Sigmoid colon (tissue), 4 donors: ENCODE data around the gene LRFN4.
"Not testable (repeated sequence)": the region's sequence is repeated elsewhere in the genome, so short reads cannot be mapped to it uniquely, and the experiment has no call there.

ENCODE experiments used
- CTCF ChIP-seq, 4 experiments: fragments of 450-650 bp in 3 of 4; fragments of 200-600 bp in 1 of 4; IDR thresholded peaks; one replicate each; pipeline ENCODE4 v1.5.1; 2016 to 2019; ENCODE audit warnings: antibody characterized with exemption in 4 of 4, mild to moderate bottlenecking in 3 of 4, moderate library complexity in 2 of 4
- POLR2AphosphoS5 ChIP-seq, 4 donors: sonication (generic); formaldehyde crosslinking; IDR thresholded peaks; one replicate each; pipeline ENCODE4 v1.6.1; 2017; ENCODE audit warnings: antibody characterized with exemption in 4 of 4

- TF ChIP-seq CTCF, POLR2AphosphoS5 (IDR thresholded peaks at IDR 0.05): not testable (repeated sequence)
Measured at GRCh38 chr11:66824573-66824972, 32.3 kb upstream of the LRFN4 start.
